Vagina (tissue), 2 donors: ENCODE measurements around the gene TEC. TPM values are rescaled to one million over a fixed set of nuclear protein-coding genes. Genes with fewer than 3 reads are reported as not detected.

Experiments used
- DNase-seq, 2 donors: peaks; one replicate each; pipeline ENCODE4 v3.0.0-alpha.2; 2017; ENCODE audit errors: extremely low spot score in 2 of 2
- H3K27ac ChIP-seq: fragments of 200-600 bp; sonication (generic); one replicate; pipeline ENCODE4 v1.5.1; 2019
- H3K27me3 ChIP-seq: fragments of 200-600 bp; sonication (generic); one replicate; pipeline ENCODE4 v1.5.1; 2019
- H3K36me3 ChIP-seq, 2 donors: fragments of 200-600 bp; sonication (generic); one replicate each; pipeline ENCODE4 v1.5.1; 2017 to 2019
- H3K4me1 ChIP-seq: fragments of 200-600 bp; sonication (generic); one replicate; pipeline ENCODE4 v1.5.1; 2019
- H3K4me3 ChIP-seq, 2 donors: fragments of 200-600 bp; sonication (generic); 1 replicate in 1 of 2; 2 replicates in 1 of 2; pipeline ENCODE4 v1.5.1; 2016 to 2019
- H3K9me3 ChIP-seq: fragments of 200-600 bp; sonication (generic); one replicate; pipeline ENCODE4 v1.5.1; 2019
- POLR2A ChIP-seq, 2 donors: fragments of 450-650 bp; IDR thresholded peaks; one replicate each; pipeline ENCODE4 v1.6.1; 2017; ENCODE audit warnings: antibody characterized with exemption in 2 of 2, mild to moderate bottlenecking in 2 of 2, moderate library complexity in 2 of 2
- POLR2AphosphoS5 ChIP-seq, 2 donors: sonication (generic); formaldehyde crosslinking; IDR thresholded peaks; one replicate each; pipeline ENCODE4 v1.9.0; 2017; ENCODE audit warnings: antibody characterized with exemption in 2 of 2, mild to moderate bottlenecking in 2 of 2, low read depth in 1 of 2; ENCODE audit not compliant: insufficient read depth in 1 of 2
- intact Hi-C: fragments of 100-400 bp; cut with DNase I; formaldehyde crosslinking; loops from one replicate; pipeline ENCODE4 v1.15.1; 2023
- total RNA-seq: library from RNA; depleted of rRNA; stranded (reverse); fragments of >200 nt; gene quantifications from one replicate; pipeline ENCODE4 v1.2.3, GENCODE V29; 2016
- TF ChIP-seq, protein P1 (sequence below), 3 experiments: fragments of 450-650 bp in 2 of 3; fragments of 200-600 bp in 1 of 3; sonication (generic) in 1 of 3; IDR thresholded peaks; one replicate each; pipeline ENCODE4 v1.5.1; 2017 to 2019; ENCODE audit warnings: antibody characterized with exemption in 3 of 3, mild to moderate bottlenecking in 2 of 3, moderate library complexity in 2 of 3

The TEC gene
- total RNA-seq, 1 donor from 2014 or later = 9.3 TPM

DNA sequence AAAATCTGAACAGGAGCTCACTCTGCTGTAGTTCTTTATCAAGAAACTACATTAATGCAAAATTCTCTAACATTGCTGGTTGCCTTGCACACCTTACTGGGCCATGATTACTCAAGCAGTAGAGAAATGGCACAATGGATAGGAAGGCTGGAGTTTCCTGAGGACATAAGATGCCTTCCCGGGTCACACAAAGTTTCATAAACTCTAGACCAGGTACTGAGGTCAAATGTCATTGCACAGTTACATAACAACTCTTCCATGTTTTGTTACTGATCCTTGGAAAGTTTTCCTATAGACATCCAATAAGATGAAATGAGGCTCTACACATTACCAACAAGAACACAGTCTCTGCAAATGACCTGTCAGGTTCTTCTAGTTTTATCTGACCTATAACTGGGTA, 9.9 kb downstream of the TEC start:
- H3K27ac ChIP-seq = no peak overlapping the region
- intact Hi-C loops = no loop called here
- no peaks in the 10 kb centered on the region for H3K27me3 ChIP-seq
- H3K4me1 ChIP-seq = peaks cover 5% of the 10 kb centered on the region
- no peak for TF ChIP-seq POLR2A (IDR thresholded peaks at IDR 0.05)
- TF ChIP-seq, protein P1, sequence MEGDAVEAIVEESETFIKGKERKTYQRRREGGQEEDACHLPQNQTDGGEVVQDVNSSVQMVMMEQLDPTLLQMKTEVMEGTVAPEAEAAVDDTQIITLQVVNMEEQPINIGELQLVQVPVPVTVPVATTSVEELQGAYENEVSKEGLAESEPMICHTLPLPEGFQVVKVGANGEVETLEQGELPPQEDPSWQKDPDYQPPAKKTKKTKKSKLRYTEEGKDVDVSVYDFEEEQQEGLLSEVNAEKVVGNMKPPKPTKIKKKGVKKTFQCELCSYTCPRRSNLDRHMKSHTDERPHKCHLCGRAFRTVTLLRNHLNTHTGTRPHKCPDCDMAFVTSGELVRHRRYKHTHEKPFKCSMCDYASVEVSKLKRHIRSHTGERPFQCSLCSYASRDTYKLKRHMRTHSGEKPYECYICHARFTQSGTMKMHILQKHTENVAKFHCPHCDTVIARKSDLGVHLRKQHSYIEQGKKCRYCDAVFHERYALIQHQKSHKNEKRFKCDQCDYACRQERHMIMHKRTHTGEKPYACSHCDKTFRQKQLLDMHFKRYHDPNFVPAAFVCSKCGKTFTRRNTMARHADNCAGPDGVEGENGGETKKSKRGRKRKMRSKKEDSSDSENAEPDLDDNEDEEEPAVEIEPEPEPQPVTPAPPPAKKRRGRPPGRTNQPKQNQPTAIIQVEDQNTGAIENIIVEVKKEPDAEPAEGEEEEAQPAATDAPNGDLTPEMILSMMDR (IDR thresholded peaks at IDR 0.05) = no peak
- DNase-seq = no peak
- H3K36me3 ChIP-seq = no peaks in the 10 kb centered on the region
- no peaks in the 10 kb centered on the region for H3K9me3 ChIP-seq
- H3K4me3 ChIP-seq = no peak overlapping the region

DNA sequence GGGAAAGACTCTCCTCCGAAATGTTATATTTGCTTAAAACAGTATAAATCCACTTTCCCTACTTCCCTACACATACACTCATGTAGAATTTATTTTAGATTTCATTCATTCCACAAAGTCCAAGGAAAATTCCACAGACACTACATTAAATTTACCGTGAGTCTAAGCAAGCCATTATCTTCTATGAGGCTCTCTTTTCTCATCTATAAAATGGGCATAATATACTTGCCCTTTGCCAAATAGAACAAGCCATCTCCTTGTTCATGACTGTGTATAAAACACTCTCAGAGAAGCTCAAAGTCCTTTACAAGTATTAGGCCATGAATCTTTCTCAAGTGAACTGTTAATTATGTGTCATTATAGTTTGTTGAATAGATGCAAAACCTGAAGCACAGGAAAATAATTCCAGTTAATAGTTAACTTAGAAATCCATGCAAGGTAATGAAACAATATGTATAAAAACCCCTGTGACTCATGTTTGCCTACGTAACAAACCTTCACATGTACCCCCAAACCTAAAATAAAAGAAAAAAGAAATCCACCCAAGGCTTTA, 10.7 kb downstream of the TEC start:
- no peaks in the 10 kb centered on the region for H3K36me3 ChIP-seq
- no peak for DNase-seq
- TF ChIP-seq POLR2AphosphoS5 (IDR thresholded peaks at IDR 0.05; ENCODE audit: insufficient read depth in 1 of 2, low read depth in 1 of 2) (no peak), POLR2A (IDR thresholded peaks at IDR 0.05) (no peak)
- TF ChIP-seq, protein P1 (IDR thresholded peaks at IDR 0.05) = no peak
- no peaks in the 10 kb centered on the region for H3K27me3 ChIP-seq
- no peak overlapping the region for H3K4me3 ChIP-seq
- peaks cover 13% of the 10 kb centered on the region for H3K4me1 ChIP-seq
- H3K9me3 ChIP-seq = no peaks in the 10 kb centered on the region
- intact Hi-C loops = no loop called here
- H3K27ac ChIP-seq = no peak overlapping the region

GRCh38 chr4:48255959-48256342, 13.7 kb downstream of the TEC start:
- Histone ChIP-seq H3K4me1 (peaks cover 14% of the 10 kb centered on the region), H3K4me3 (no peak overlapping the region), H3K9me3 (no peaks in the 10 kb centered on the region), H3K27me3 (no peaks in the 10 kb centered on the region), H3K27ac (no peak overlapping the region), H3K36me3 (no peaks in the 10 kb centered on the region)
- TF ChIP-seq, protein P1 (IDR thresholded peaks at IDR 0.05) = no peak
- TF ChIP-seq POLR2AphosphoS5 (IDR thresholded peaks at IDR 0.05; ENCODE audit: insufficient read depth in 1 of 2, low read depth in 1 of 2) (no peak), POLR2A (IDR thresholded peaks at IDR 0.05) (no peak)
- intact Hi-C loops = no loop called here
- no peak for DNase-seq

DNA sequence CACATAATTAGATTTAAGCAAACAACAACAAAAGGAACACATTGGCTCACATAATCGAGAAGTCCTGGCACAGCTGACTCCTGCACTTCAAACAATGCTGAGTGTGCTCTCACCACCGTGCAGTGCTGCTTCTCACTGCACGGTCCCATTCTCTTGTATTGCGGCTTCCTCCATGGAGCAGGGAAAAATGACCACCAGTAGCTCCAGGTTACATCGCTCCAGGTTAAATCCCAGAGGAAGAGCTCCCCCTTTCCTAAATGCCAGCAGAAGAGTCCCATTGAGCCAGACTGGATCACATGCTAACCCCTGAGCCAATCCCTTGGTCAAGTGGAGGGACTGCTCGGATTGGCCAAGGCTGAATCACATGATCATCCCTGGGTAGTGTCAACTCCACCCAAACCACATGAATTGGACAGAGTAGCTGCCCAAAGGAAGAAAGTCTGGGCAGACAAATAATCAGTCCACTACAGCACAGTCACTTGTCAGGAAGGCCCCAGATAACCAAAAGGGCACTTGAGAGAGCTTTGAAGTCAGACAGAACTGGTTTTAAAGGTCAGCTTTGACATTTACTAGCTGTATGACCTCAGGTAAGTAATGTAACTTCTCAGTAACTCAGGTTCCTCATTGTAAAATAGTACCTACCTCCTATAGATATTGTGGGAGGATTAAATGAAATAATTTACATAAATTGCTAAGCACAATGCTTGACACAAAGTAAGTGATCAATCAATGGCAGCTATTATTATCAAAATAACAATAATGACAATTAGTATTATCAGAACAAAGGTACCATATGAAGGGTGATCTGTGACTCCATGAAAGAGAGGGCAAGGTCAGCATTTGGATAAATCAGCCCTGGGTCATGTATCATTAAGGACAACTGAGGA, 14.3 kb downstream of the TEC start:
- TF ChIP-seq POLR2A (IDR thresholded peaks at IDR 0.05) = no peak
- no peak for TF ChIP-seq POLR2AphosphoS5 (IDR thresholded peaks at IDR 0.05; ENCODE audit: insufficient read depth in 1 of 2, low read depth in 1 of 2)
- TF ChIP-seq, protein P1 (IDR thresholded peaks at IDR 0.05) = no peak
- Histone ChIP-seq H3K27ac (no peak overlapping the region), H3K9me3 (no peaks in the 10 kb centered on the region), H3K4me1 (peaks cover 14% of the 10 kb centered on the region), H3K4me3 (no peak overlapping the region), H3K27me3 (no peaks in the 10 kb centered on the region), H3K36me3 (no peaks in the 10 kb centered on the region)
- no peak for DNase-seq
- intact Hi-C loops = no loop called here
